Tibial nerve (tissue), 3 donors: Measurements from ENCODE around the gene DNAJB9.

Experiments used
- POLR2A ChIP-seq, 2 donors: fragments of 450-650 bp; IDR thresholded peaks; one replicate each; pipeline ENCODE4 v1.6.1; 2017; ENCODE audit warnings: antibody characterized with exemption in 2 of 2, mild to moderate bottlenecking in 2 of 2, moderate library complexity in 2 of 2
- TF ChIP-seq, protein P1 (sequence below), 5 experiments: fragments of 200-600 bp in 3 of 5; fragments of 450-650 bp in 2 of 5; sonication (generic) in 3 of 5; IDR thresholded peaks; one replicate each; pipeline ENCODE4 v1.5.1; 2016 to 2019; ENCODE audit warnings: antibody characterized with exemption in 5 of 5, mild to moderate bottlenecking in 3 of 5, moderate library complexity in 2 of 5

DNA sequence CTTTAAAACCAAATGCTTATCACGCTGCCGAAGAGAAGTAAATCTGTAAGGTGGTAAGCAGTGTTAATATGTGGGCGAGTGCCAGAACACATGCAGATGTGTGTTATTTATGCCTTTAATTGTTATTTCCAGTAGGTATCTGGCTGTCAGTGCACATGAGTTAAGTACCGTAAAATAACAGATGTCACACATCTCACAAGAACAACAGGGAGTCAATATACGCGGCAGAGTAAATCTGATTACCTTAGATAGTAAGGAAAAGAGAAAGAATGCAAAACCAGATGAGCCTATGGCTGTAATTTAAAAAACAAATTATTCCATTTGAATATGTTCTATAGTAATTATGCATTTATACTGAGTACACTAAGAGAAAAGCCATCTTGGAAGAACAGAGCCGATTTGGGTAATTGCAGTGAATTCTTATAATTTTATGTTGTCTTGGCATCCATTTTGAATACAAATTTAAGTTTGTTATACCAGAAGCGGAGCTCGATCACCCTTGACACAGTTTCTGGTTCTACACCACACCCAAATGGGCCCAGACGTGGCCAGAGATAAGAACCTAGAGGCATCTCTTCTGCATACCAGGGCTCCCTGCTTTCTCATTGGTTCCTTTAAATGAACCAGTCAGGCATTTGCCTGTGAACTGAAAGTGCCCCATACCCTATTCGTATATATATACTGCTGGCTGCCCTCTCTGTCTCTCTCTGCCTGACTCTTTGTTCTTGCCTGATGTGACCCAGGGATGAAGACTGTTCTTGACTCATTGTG, 34.8 kb downstream of the DNAJB9 start:
- TF ChIP-seq, protein P1, sequence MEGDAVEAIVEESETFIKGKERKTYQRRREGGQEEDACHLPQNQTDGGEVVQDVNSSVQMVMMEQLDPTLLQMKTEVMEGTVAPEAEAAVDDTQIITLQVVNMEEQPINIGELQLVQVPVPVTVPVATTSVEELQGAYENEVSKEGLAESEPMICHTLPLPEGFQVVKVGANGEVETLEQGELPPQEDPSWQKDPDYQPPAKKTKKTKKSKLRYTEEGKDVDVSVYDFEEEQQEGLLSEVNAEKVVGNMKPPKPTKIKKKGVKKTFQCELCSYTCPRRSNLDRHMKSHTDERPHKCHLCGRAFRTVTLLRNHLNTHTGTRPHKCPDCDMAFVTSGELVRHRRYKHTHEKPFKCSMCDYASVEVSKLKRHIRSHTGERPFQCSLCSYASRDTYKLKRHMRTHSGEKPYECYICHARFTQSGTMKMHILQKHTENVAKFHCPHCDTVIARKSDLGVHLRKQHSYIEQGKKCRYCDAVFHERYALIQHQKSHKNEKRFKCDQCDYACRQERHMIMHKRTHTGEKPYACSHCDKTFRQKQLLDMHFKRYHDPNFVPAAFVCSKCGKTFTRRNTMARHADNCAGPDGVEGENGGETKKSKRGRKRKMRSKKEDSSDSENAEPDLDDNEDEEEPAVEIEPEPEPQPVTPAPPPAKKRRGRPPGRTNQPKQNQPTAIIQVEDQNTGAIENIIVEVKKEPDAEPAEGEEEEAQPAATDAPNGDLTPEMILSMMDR (IDR thresholded peaks at IDR 0.05): no peak
- TF ChIP-seq POLR2A (IDR thresholded peaks at IDR 0.05): no peak
